Ovary (tissue), 9 donors: ENCODE data around the gene NEDD4L. TPM values are rescaled to one million over a fixed set of nuclear protein-coding genes. Genes with fewer than 3 reads are reported as not detected.

Experiments used
- DNase-seq, 5 donors: peaks; one replicate each; pipeline ENCODE4 v3.0.0-alpha.2; 2019 to 2020
- H3K27ac ChIP-seq, 2 donors: fragments of 200-600 bp; one replicate each; pipeline versions ENCODE4 v1.5.1 to v1.8.0; 2019 to 2022
- H3K27me3 ChIP-seq: fragments of 200-600 bp; one replicate; pipeline ENCODE4 v1.8.0; 2022
- H3K36me3 ChIP-seq: fragments of 200-600 bp; sonication (generic); one replicate; pipeline ENCODE4 v1.5.1; 2019
- H3K4me1 ChIP-seq: one replicate; pipeline ENCODE4 v1.8.1; 2013; ENCODE audit warnings: mild to moderate bottlenecking, moderate library complexity; ENCODE audit not compliant: insufficient read depth
- H3K4me3 ChIP-seq: fragments of 200-600 bp; sonication (generic); one replicate; pipeline ENCODE4 v1.5.1; 2017
- H3K9me3 ChIP-seq, 2 donors: fragments of 200-600 bp in 1 of 2; sonication (generic) in 1 of 2; one replicate each; pipeline versions ENCODE4 v1.5.1 to v1.8.1; 2013 to 2019; ENCODE audit warnings: mild to moderate bottlenecking in 1 of 2, moderate library complexity in 1 of 2
- EP300 ChIP-seq: sonication (generic); formaldehyde crosslinking; IDR thresholded peaks from one replicate; pipeline ENCODE4 v1.6.1; 2017; ENCODE audit warnings: antibody characterized with exemption
- POLR2A ChIP-seq: fragments of 450-650 bp; IDR thresholded peaks from one replicate; pipeline ENCODE4 v1.6.1; 2017; ENCODE audit warnings: antibody characterized with exemption, mild to moderate bottlenecking, moderate library complexity
- WGBS, 3 donors: extraction: QIAGEN DNeasy Blood & Tissue Kit in 1 of 3; methylation state at CpG; one replicate each; pipeline versions ENCODE4 v1.1.5 to v1.1.7; 2013 to 2017; 5-methylcytosine and 5-hydroxymethylcytosine counted together
- intact Hi-C, 4 donors: fragments of 100-400 bp; cut with DNase I; formaldehyde crosslinking; loops; one replicate each; pipeline versions ENCODE4 v1.11.0 to v1.15.1; 2022 to 2023
- polyA plus RNA-seq, 2 donors: library from polyadenylated mRNA; stranded (reverse); fragments of 200-250 nt in 1 of 2; fragments of 350-450 nt in 1 of 2; fragmentation: Illumina TruSeq in 1 of 2; extraction: RNeasy Lipid Tissue Mini Kit (QIAGEN cat#74804) in 1 of 2; gene quantifications; one replicate each; pipeline ENCODE4 v1.2.3, GENCODE V29; 2013 to 2014
- total RNA-seq, 7 donors: library from RNA; depleted of rRNA in 2 of 7; stranded (reverse); fragments of >200 nt in 2 of 7; fragmentation: NEBNext Ultra II Directional in 3 of 7; extraction: Animal tissue kit (Norgen Biotek cat#: 25700) in 3 of 7; gene quantifications; one replicate each; pipeline versions ENCODE4 v1.1.0 to v1.2.4, GENCODE V29; 2016 to 2023
- TF ChIP-seq, protein P1 (sequence below), 3 donors: fragments of 450-650 bp in 2 of 3; fragments of 200-600 bp in 1 of 3; IDR thresholded peaks; one replicate each; pipeline versions ENCODE4 v1.5.1 to v1.8.0; 2016 to 2022; ENCODE audit warnings: antibody characterized with exemption in 3 of 3, mild to moderate bottlenecking in 1 of 3
- donor health status: DM: no; HTN: no; CAD: no; lungs with moderate emphysema.
- donor health status: DM: no; HTN: no; CAD: no.
- donor health status: Bipolar disorder and iron deficiency.
- donor health status: DM: yes; HTN: yes; CAD: no.
- donor health status: DM: no; HTN: no; CAD: no.
- donor health status: DM: yes; HTN: yes; CAD: no.

The NEDD4L gene
- total and polyA plus RNA-seq, 9 donors = 11.0 to 75.2 (median 18.2) TPM

DNA sequence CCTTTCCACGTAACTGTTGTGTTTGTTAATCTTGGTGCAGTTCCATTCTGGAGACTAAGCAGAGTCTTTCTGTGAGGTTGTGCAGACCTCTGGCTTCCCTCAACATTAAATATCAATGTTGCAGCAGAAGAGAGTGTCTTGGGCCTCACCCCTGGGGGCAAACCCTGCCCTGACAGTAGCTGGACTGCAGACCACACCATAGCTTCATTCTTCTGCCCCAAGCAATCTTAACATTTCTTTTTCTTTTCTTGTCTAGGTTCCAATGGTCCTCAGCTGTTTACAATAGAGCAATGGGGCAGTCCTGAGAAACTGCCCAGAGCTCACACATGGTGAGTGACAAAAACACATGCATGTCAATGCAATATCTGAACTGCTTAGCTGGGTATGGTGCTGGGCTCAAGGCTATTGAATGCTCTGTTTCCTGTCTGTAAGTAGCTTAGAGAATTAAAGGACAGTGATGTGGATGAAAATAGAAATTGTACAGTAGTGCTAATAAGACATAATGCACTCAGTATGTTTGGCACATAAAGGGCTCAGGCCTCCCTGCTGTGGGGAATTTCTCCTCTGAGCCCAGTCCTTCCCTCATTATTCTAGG, 347.3 kb downstream of the NEDD4L start:
- TF ChIP-seq, protein P1, sequence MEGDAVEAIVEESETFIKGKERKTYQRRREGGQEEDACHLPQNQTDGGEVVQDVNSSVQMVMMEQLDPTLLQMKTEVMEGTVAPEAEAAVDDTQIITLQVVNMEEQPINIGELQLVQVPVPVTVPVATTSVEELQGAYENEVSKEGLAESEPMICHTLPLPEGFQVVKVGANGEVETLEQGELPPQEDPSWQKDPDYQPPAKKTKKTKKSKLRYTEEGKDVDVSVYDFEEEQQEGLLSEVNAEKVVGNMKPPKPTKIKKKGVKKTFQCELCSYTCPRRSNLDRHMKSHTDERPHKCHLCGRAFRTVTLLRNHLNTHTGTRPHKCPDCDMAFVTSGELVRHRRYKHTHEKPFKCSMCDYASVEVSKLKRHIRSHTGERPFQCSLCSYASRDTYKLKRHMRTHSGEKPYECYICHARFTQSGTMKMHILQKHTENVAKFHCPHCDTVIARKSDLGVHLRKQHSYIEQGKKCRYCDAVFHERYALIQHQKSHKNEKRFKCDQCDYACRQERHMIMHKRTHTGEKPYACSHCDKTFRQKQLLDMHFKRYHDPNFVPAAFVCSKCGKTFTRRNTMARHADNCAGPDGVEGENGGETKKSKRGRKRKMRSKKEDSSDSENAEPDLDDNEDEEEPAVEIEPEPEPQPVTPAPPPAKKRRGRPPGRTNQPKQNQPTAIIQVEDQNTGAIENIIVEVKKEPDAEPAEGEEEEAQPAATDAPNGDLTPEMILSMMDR (IDR thresholded peaks at IDR 0.05) = no peak
- TF ChIP-seq POLR2A (no peak), EP300 (no peak)
- WGBS, 3 donors = 40 to 67% (median 62%) methylated on average over 1 of the region's 1 CpG
- intact Hi-C loops = no loop called here
- Histone ChIP-seq H3K27me3 (no peaks in the 10 kb centered on the region), H3K4me3 (no peak overlapping the region), H3K4me1 (no peaks in the 10 kb centered on the region), H3K9me3 (no peaks in the 10 kb centered on the region), H3K27ac (no peak overlapping the region), H3K36me3 (no peaks in the 10 kb centered on the region)
- DNase-seq = no peak

DNA sequence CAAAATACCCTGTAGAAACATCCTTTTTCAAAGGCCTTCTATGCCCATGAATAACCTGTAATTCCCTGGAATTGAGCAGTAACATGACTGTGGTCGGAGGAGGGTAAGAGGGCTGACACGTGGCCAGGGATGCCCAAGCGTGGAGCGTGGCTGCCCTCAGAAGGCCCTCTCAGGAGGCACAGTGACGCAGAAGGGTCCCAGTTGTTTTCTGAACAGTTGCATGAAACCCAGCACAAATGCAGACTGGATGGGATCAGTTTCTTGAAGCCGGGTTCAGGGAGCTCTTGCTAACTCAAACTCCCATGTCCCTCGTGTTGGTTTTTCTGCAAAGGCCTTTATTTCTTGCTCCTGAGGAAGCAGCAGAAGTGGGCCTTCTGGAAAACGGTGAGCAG, 347.9 kb downstream of the NEDD4L start:
- TF ChIP-seq POLR2A = no peak
- TF ChIP-seq EP300 = no peak
- TF ChIP-seq, protein P1 (IDR thresholded peaks at IDR 0.05) = no peak
- H3K4me3 ChIP-seq = no peak overlapping the region
- H3K27ac ChIP-seq = peak overlapping the region in 1 of 2 donors; percentile 28
- no peaks in the 10 kb centered on the region for H3K4me1 ChIP-seq
- peak in 1 of 5 donors; percentile 19 for DNase-seq
- H3K9me3 ChIP-seq = no peaks in the 10 kb centered on the region
- intact Hi-C loops = no loop called here
- H3K27me3 ChIP-seq = no peaks in the 10 kb centered on the region
- no peaks in the 10 kb centered on the region for H3K36me3 ChIP-seq
- 57 to 59% (median 58%) methylated on average over 8 of the region's 8 CpGs for WGBS, 3 donors

DNA sequence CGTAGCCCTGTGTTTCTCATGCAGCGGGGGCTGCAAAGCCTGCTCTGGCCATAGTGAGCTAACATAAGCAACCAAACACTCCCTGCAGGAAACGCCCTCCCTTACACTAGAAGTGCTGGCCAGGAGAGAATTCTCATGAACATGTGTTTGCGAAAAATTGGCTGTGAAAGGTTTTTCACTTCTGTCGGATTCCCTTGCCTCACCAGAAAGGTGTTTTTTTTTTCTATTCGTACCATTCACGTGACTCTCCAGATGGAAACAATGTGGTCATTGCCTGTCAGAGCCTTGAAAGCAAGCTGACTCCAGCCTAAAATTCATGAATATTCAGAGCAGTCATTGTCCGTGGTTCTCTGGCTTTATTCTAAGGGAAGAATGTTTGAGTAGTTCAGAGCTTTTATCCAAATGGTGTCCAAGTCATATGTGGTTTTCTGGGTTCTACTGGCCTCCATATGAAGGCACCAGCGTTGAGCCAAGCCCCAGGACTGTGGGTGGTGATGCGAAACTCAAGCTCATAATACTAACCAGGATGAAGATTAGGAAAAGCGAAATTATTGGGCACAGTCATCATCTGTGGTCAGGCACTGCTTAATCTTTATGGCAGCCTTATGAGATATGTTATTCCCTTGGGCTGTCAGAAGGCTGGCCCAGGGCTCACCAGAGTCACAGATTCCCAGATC, 348.4 kb downstream of the NEDD4L start:
- Histone ChIP-seq H3K4me3 (no peak overlapping the region), H3K4me1 (no peaks in the 10 kb centered on the region), H3K27ac (peak overlapping the region in 1 of 2 donors; percentile 28), H3K36me3 (no peaks in the 10 kb centered on the region), H3K27me3 (no peaks in the 10 kb centered on the region), H3K9me3 (no peaks in the 10 kb centered on the region)
- intact Hi-C loops = no loop called here
- peak in 1 of 5 donors; percentile 28 for DNase-seq
- WGBS, 3 donors = 28 to 33% (median 28%) methylated on average over 11 of the region's 11 CpGs
- TF ChIP-seq, protein P1 (IDR thresholded peaks at IDR 0.05) = no peak
- TF ChIP-seq EP300 = no peak

- H3K4me3 ChIP-seq = no peak overlapping the region
- no peaks in the 10 kb centered on the region for H3K36me3 ChIP-seq
- intact Hi-C loops = no loop called here
- H3K4me1 ChIP-seq = no peaks in the 10 kb centered on the region
- H3K27me3 ChIP-seq = no peaks in the 10 kb centered on the region
- H3K9me3 ChIP-seq = no peaks in the 10 kb centered on the region
- H3K27ac ChIP-seq = no peak overlapping the region
- WGBS, 3 donors = 46 to 58% (median 51%) methylated on average over 2 of the region's 2 CpGs
- TF ChIP-seq, protein P1 (IDR thresholded peaks at IDR 0.05) = no peak
- no peak for TF ChIP-seq EP300
- TF ChIP-seq POLR2A = no peak
- DNase-seq = no peak
These were observed 349.3 kb downstream of the NEDD4L start for GRCh38 chr18:58393295-58393694.
